Ishikawa (cell line): Measurements from ENCODE around the gene KDM8.

Experiments used
- CREB1 ChIP-seq: IDR thresholded peaks from 2 replicates; pipeline ENCODE4 v1.6.1; 2012; ENCODE audit warnings: low read depth
- EP300 ChIP-seq: IDR thresholded peaks from 2 replicates; pipeline ENCODE4 v1.6.1; 2012; ENCODE audit warnings: borderline replicate concordance
- RAD21 ChIP-seq: IDR thresholded peaks from 2 replicates; pipeline ENCODE4 v1.6.1; 2012; ENCODE audit warnings: low read depth
- TAF1 ChIP-seq: IDR thresholded peaks from 2 replicates; pipeline ENCODE4 v1.6.1; 2012; ENCODE audit warnings: low read depth, mild to moderate bottlenecking
- YY1 ChIP-seq: IDR thresholded peaks from 2 replicates; pipeline ENCODE4 v1.6.1; 2012; ENCODE audit warnings: low read depth

GRCh38 chr16:27156579-27156978, 46.7 kb upstream of the KDM8 start:
- no peak for TF ChIP-seq EP300
- TF ChIP-seq CREB1, result no peak
- no peak for TF ChIP-seq TAF1
- no peak for TF ChIP-seq YY1
- no peak for TF ChIP-seq RAD21
